IMR-90 (cell line): ENCODE data around the gene ZFAND2B.

Experiments
- CTCF ChIP-seq: conservative IDR thresholded peaks from 2 replicates; pipeline ENCODE4 v1.5.1; 2012; ENCODE audit warnings: mild to moderate bottlenecking, low read depth, low read length, improper control_type of control experiment
- MAFK ChIP-seq: IDR thresholded peaks from 2 replicates; pipeline ENCODE4 v1.6.1; 2012; ENCODE audit warnings: low read depth, low read length, improper control_type of control experiment
- MAZ ChIP-seq: IDR thresholded peaks from 2 replicates; pipeline ENCODE4 v1.6.1; 2012; ENCODE audit warnings: low read depth, mild to moderate bottlenecking, low read length, improper control_type of control experiment, moderate library complexity, borderline replicate concordance
- RAD21 ChIP-seq: IDR thresholded peaks from 2 replicates; pipeline ENCODE4 v1.6.1; 2012; ENCODE audit warnings: low read length, improper control_type of control experiment

- no peak for TF ChIP-seq CTCF
- no peak for TF ChIP-seq MAZ
- TF ChIP-seq RAD21: no peak
- no peak for TF ChIP-seq MAFK
Measured at GRCh38 chr2:219243291-219243761, 36.7 kb downstream of the ZFAND2B start.
